Esophagus muscularis mucosa (tissue), 4 donors: ENCODE measurements around the gene TMEM132C.

Experiments
- EP300 ChIP-seq: sonication (generic); formaldehyde crosslinking; IDR thresholded peaks from one replicate; pipeline ENCODE4 v1.6.1; 2017; ENCODE audit warnings: antibody characterized with exemption
- POLR2A ChIP-seq: fragments of 450-650 bp; IDR thresholded peaks from one replicate; pipeline ENCODE4 v1.6.1; 2017; ENCODE audit warnings: antibody characterized with exemption, moderate library complexity, mild to moderate bottlenecking, low read depth
- TF ChIP-seq, protein P1 (sequence below), 3 experiments: fragments of 200-600 bp in 2 of 3; fragments of 450-650 bp in 1 of 3; sonication (generic) in 2 of 3; IDR thresholded peaks; one replicate each; pipeline ENCODE4 v1.5.1; 2017 to 2019; ENCODE audit warnings: antibody characterized with exemption in 3 of 3, mild to moderate bottlenecking in 2 of 3, moderate library complexity in 1 of 3

DNA sequence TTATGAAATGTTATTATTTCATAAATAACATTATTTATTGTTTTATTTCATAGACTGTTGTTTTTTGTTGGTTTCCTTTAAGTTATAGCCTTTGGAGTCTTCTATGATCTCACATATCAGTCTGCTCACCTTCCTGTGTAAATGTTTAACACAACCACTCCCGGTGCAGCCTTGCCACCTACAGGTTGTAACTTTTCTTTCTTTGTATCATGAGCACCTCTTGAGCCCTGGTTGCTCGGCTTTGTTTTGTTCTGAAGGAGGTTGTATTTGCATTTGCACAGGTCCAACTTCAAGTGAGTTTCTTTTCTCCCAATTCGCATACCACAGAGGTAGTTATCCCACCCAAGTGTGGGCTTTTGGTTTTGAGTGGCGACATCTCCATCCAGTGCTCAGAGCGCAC, 435.4 kb downstream of the TMEM132C start:
- TF ChIP-seq, protein P1, sequence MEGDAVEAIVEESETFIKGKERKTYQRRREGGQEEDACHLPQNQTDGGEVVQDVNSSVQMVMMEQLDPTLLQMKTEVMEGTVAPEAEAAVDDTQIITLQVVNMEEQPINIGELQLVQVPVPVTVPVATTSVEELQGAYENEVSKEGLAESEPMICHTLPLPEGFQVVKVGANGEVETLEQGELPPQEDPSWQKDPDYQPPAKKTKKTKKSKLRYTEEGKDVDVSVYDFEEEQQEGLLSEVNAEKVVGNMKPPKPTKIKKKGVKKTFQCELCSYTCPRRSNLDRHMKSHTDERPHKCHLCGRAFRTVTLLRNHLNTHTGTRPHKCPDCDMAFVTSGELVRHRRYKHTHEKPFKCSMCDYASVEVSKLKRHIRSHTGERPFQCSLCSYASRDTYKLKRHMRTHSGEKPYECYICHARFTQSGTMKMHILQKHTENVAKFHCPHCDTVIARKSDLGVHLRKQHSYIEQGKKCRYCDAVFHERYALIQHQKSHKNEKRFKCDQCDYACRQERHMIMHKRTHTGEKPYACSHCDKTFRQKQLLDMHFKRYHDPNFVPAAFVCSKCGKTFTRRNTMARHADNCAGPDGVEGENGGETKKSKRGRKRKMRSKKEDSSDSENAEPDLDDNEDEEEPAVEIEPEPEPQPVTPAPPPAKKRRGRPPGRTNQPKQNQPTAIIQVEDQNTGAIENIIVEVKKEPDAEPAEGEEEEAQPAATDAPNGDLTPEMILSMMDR (IDR thresholded peaks at IDR 0.05): no peak
- TF ChIP-seq EP300 (no peak), POLR2A (no peak)
